GM12878 (cell line): ENCODE results near the gene PALD1. TPM values are rescaled to one million over a fixed set of nuclear protein-coding genes. Genes with fewer than 3 reads are reported as not detected.

Source experiments
- ASH2L ChIP-seq: fragments of 300-600, 200-600 bp; sonication (generic); IDR thresholded peaks from 2 replicates; pipeline ENCODE4 v1.6.1; 2017; ENCODE audit warnings: low read depth, mild to moderate bottlenecking, borderline replicate concordance
- DPF2 ChIP-seq: fragments of 450-650 bp; IDR thresholded peaks from 2 replicates; pipeline ENCODE4 v1.6.1; 2017; ENCODE audit warnings: mild to moderate bottlenecking
- ETV6 ChIP-seq, 2 experiments: fragments of 450-650 bp in 1 of 2; IDR thresholded peaks in 1 of 2; conservative IDR thresholded peaks in 1 of 2; 2 replicates each; pipeline ENCODE4 v1.6.1; 2014; ENCODE audit warnings: antibody characterized with exemption in 1 of 2, borderline replicate concordance in 1 of 2, low read depth in 1 of 2, mild to moderate bottlenecking in 1 of 2, moderate library complexity in 1 of 2
- FOXM1 ChIP-seq: IDR thresholded peaks from 2 replicates; pipeline ENCODE4 v1.6.1; 2012; ENCODE audit warnings: low read depth, mild to moderate bottlenecking, inconsistent platforms, low read length, moderate library complexity
- HSF1 ChIP-seq: fragments of 150-350 bp; IDR thresholded peaks from 2 replicates; pipeline ENCODE4 v1.6.1; 2014; ENCODE audit warnings: mild to moderate bottlenecking, low read depth, low read length
- MLLT1 ChIP-seq: fragments of 450-650 bp; IDR thresholded peaks from 2 replicates; pipeline ENCODE4 v1.6.1; 2016; ENCODE audit warnings: mild to moderate bottlenecking
- NBN ChIP-seq: fragments of 450-650 bp; IDR thresholded peaks from 2 replicates; pipeline ENCODE4 v1.6.1; 2016
- NR2F1 ChIP-seq: fragments of 450-650 bp; conservative IDR thresholded peaks from 2 replicates; pipeline ENCODE4 v1.6.1; 2017; ENCODE audit warnings: mild to moderate bottlenecking
- NRF1 ChIP-seq: conservative IDR thresholded peaks from 2 replicates; pipeline ENCODE4 v1.6.1; 2011; ENCODE audit warnings: mild to moderate bottlenecking, low read depth, low read length, improper control_type of control experiment
- POLR2A ChIP-seq: IDR thresholded peaks from 2 replicates; pipeline ENCODE4 v1.6.1; 2011; ENCODE audit warnings: low read depth, mild to moderate bottlenecking, low read length
- RELB ChIP-seq: fragments of 450-650 bp; IDR thresholded peaks from 2 replicates; pipeline ENCODE4 v1.6.1; 2017; ENCODE audit warnings: low read depth, mild to moderate bottlenecking, moderate library complexity
- SIN3A ChIP-seq: IDR thresholded peaks from 2 replicates; pipeline ENCODE4 v1.6.1; 2012; ENCODE audit warnings: low read depth, low read length, improper control_type of control experiment
- SMARCA5 ChIP-seq: fragments of 450-650 bp; IDR thresholded peaks from 2 replicates; pipeline ENCODE4 v1.6.1; 2017; ENCODE audit warnings: mild to moderate bottlenecking
- SMC3 ChIP-seq: IDR thresholded peaks from 2 replicates; pipeline ENCODE4 v1.6.1; 2011; ENCODE audit warnings: low read length, improper control_type of control experiment, borderline replicate concordance
- SUZ12 ChIP-seq: fragments of 200-600 bp; sonication (generic); IDR thresholded peaks from one replicate; pipeline ENCODE4 v1.6.1; 2018; ENCODE audit warnings: antibody characterized with exemption, mild to moderate bottlenecking; ENCODE audit not compliant: unreplicated experiment
- TCF12 ChIP-seq: IDR thresholded peaks from 2 replicates; pipeline ENCODE4 v1.6.1; 2011; ENCODE audit warnings: low read depth, mild to moderate bottlenecking, low read length
- ZNF217 ChIP-seq: fragments of 450-650 bp; IDR thresholded peaks from 2 replicates; pipeline ENCODE4 v1.6.1; 2017; ENCODE audit warnings: antibody characterized with exemption, mild to moderate bottlenecking
- ZNF24 ChIP-seq: fragments of 450-650 bp; IDR thresholded peaks from 2 replicates; pipeline ENCODE4 v1.6.1; 2017; ENCODE audit warnings: antibody characterized with exemption, mild to moderate bottlenecking
- polyA plus RNA-seq, 11 experiments: library from polyadenylated mRNA; depleted of rRNA in 4 of 11; unstranded in 6 of 11; stranded (reverse) in 5 of 11; fragments of >200 nt; fragmentation: Nextera tagmentation in 4 of 11; fragmentation: Illumina TruSeq in 1 of 11; extraction: Ambion mirVana in 4 of 11; extraction: Trizol in 1 of 11; gene quantifications; 1 replicate in 1 of 11; 2 replicates in 10 of 11; pipeline versions ENCODE4 v1.2.1 to v1.2.3, GENCODE V29; 2011 to 2016; ENCODE audit warnings: inconsistent platforms in 2 of 11, missing spikeins in 2 of 11, low read depth in 1 of 11
- total RNA-seq, 4 experiments: library from RNA; depleted of rRNA in 3 of 4; stranded (reverse); fragments of >200 nt in 3 of 4; fragmentation: Illumina TruSeq in 1 of 4; extraction: Trizol in 1 of 4; gene quantifications; 2 replicates each; pipeline versions ENCODE4 v1.2.1 to v1.2.3, GENCODE V29; 2013 to 2021
- TF ChIP-seq, protein P1 (sequence below): IDR thresholded peaks from 2 replicates; pipeline ENCODE4 v1.6.1; 2011; ENCODE audit warnings: low read depth, low read length, improper control_type of control experiment, borderline replicate concordance
- TF ChIP-seq, protein P2 (sequence below): fragments of 450-650 bp; conservative IDR thresholded peaks from 2 replicates; pipeline ENCODE4 v1.6.1; 2017; ENCODE audit warnings: mild to moderate bottlenecking, moderate library complexity
- TF ChIP-seq, protein P3 (sequence below): IDR thresholded peaks from 2 replicates; pipeline ENCODE4 v1.6.1; 2011; ENCODE audit warnings: borderline replicate concordance, low read depth, mild to moderate bottlenecking, moderate library complexity, mixed read lengths, low read length; ENCODE audit not compliant: insufficient read depth; ENCODE audit errors: extremely low read length

The PALD1 gene
- total and polyA plus RNA-seq, 10 of the 15 experiments (the other 5 are each of a cell fraction or from before 2014, with no cell fraction given), result 0.43 to 20.9 (median 9.0) TPM

GRCh38 chr10:70575874-70576802 lies 97.6 kb downstream of the PALD1 start (continued):
- TF ChIP-seq ETV6 (conservative IDR thresholded peaks at IDR 0.05 in 1 of 2, IDR thresholded peaks at IDR 0.05 in 1 of 2; ENCODE audit: borderline replicate concordance in 1 of 2, low read depth in 1 of 2), result peak in 1 of 2 experiments; percentile 85; a peak in 2 of 4 replicates
- no peak for TF ChIP-seq SMC3
- peak; percentile 29; the same call in 1 of the 2 replicates for TF ChIP-seq FOXM1
- TF ChIP-seq SIN3A, result no peak
- TF ChIP-seq MLLT1, result peak; percentile 91
- peak; percentile 84 for TF ChIP-seq DPF2
- peak; percentile 74 for TF ChIP-seq ZNF217
- TF ChIP-seq ASH2L, result no peak
- TF ChIP-seq SUZ12, result no peak
- TF ChIP-seq SMARCA5, result peak; percentile 28; the same call in 1 of the 2 replicates
- TF ChIP-seq TCF12, result 0 out of 2 replicates have a peak, but pooled peaks have one; percentile 60
- TF ChIP-seq ZNF24, result peak; percentile 73
- TF ChIP-seq, protein P1, sequence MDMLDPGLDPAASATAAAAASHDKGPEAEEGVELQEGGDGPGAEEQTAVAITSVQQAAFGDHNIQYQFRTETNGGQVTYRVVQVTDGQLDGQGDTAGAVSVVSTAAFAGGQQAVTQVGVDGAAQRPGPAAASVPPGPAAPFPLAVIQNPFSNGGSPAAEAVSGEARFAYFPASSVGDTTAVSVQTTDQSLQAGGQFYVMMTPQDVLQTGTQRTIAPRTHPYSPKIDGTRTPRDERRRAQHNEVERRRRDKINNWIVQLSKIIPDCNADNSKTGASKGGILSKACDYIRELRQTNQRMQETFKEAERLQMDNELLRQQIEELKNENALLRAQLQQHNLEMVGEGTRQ, result no peak; the same call in 1 of the 2 replicates
- TF ChIP-seq POLR2A, result no peak
- TF ChIP-seq NR2F1, result peak; percentile 69
- no peak for TF ChIP-seq NRF1
- peak; percentile 52; the same call in 1 of the 2 replicates for TF ChIP-seq RELB
- TF ChIP-seq HSF1, result no peak
- peak; percentile 79 for TF ChIP-seq NBN
- TF ChIP-seq, protein P2, sequence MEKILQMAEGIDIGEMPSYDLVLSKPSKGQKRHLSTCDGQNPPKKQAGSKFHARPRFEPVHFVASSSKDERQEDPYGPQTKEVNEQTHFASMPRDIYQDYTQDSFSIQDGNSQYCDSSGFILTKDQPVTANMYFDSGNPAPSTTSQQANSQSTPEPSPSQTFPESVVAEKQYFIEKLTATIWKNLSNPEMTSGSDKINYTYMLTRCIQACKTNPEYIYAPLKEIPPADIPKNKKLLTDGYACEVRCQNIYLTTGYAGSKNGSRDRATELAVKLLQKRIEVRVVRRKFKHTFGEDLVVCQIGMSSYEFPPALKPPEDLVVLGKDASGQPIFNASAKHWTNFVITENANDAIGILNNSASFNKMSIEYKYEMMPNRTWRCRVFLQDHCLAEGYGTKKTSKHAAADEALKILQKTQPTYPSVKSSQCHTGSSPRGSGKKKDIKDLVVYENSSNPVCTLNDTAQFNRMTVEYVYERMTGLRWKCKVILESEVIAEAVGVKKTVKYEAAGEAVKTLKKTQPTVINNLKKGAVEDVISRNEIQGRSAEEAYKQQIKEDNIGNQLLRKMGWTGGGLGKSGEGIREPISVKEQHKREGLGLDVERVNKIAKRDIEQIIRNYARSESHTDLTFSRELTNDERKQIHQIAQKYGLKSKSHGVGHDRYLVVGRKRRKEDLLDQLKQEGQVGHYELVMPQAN, result no peak
- TF ChIP-seq, protein P3, sequence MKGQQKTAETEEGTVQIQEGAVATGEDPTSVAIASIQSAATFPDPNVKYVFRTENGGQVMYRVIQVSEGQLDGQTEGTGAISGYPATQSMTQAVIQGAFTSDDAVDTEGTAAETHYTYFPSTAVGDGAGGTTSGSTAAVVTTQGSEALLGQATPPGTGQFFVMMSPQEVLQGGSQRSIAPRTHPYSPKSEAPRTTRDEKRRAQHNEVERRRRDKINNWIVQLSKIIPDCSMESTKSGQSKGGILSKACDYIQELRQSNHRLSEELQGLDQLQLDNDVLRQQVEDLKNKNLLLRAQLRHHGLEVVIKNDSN, result no peak
